Measurements from ENCODE around the gene ARG1. TPM values are rescaled to one million over a fixed set of nuclear protein-coding genes. Genes with fewer than 3 reads are reported as not detected.

Gene ARG1
- total RNA-seq, 1 experiment from 2014 or later: not detected

- BruUV-seq (replicated peaks): no TSS peak
- no peaks in the 10 kb centered on the region for H3F3A ChIP-seq (ENCODE audit: insufficient read depth, low read depth)
- CTCF ChIA-PET: interaction anchor here (1.4 kb wide), 1 partner anchor 14 kb away, joined by 3 read pairs; no protein-coding TSS in a partner anchor
- H3K27me3 ChIP-seq (ENCODE audit: insufficient read depth, low read depth): no peaks in the 10 kb centered on the region
- DNase-seq: no peak
- H3K4me2 ChIP-seq: no peak overlapping the region
- no peaks in the 10 kb centered on the region for H3K9me2 ChIP-seq (ENCODE audit: insufficient read depth)
- no peaks in the 10 kb centered on the region for H3K4me1 ChIP-seq (replicated peaks; ENCODE audit: insufficient read depth)
- peaks cover 66% of the 10 kb centered on the region for H3K36me3 ChIP-seq (ENCODE audit: low read depth)
- no peaks in the 10 kb centered on the region; the same call in 1 of the 2 replicates for H4K20me1 ChIP-seq (ENCODE audit: insufficient read depth)
- H3K4me3 ChIP-seq: no peak overlapping the region
- no peak overlapping the region for H2AFZ ChIP-seq
- no peak for TF ChIP-seq EZH2 (IDR thresholded peaks at IDR 0.05; ENCODE audit: low read depth)
- TF ChIP-seq, protein P1, sequence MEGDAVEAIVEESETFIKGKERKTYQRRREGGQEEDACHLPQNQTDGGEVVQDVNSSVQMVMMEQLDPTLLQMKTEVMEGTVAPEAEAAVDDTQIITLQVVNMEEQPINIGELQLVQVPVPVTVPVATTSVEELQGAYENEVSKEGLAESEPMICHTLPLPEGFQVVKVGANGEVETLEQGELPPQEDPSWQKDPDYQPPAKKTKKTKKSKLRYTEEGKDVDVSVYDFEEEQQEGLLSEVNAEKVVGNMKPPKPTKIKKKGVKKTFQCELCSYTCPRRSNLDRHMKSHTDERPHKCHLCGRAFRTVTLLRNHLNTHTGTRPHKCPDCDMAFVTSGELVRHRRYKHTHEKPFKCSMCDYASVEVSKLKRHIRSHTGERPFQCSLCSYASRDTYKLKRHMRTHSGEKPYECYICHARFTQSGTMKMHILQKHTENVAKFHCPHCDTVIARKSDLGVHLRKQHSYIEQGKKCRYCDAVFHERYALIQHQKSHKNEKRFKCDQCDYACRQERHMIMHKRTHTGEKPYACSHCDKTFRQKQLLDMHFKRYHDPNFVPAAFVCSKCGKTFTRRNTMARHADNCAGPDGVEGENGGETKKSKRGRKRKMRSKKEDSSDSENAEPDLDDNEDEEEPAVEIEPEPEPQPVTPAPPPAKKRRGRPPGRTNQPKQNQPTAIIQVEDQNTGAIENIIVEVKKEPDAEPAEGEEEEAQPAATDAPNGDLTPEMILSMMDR (conservative IDR thresholded peaks at IDR 0.05): no peak
- POLR2A ChIA-PET (ENCODE audit: unreplicated experiment): no interaction called here
- no peaks in the 10 kb centered on the region for H3K9me3 ChIP-seq (ENCODE audit: insufficient read depth, low read depth)
- H3K79me2 ChIP-seq (ENCODE audit: low read depth): no peaks in the 10 kb centered on the region
- no peak overlapping the region for H3K27ac ChIP-seq
- intact Hi-C loops (cut with micrococcal nuclease; ENCODE audit: unreplicated experiment): no loop called here
Observed at GRCh38 chr6:131613296-131613925, 40.4 kb downstream of the ARG1 start.

DNA sequence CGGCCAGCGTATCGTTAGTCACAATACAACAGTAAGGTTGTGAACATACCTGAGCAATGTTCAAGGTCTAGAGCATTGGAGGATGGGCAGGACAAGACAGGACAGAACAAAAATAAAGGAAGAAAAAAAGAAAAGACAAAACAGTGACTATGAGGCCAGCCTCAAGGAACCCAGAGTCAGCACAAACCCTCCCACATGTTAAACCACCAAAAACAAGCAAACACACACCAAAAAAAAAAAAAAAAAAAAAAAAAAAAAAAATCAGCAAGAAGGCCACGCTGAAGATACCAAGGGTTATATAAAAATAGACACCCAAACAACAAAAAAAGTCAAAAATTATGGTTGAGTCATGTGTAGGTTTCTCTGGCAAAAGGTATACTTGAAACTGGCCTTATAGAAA is 42.2 kb downstream of the ARG1 start:
- BruUV-seq (replicated peaks): no TSS peak
- CTCF ChIA-PET: no interaction called here
- peaks cover 75% of the 10 kb centered on the region for H3K36me3 ChIP-seq (ENCODE audit: low read depth)

DNA sequence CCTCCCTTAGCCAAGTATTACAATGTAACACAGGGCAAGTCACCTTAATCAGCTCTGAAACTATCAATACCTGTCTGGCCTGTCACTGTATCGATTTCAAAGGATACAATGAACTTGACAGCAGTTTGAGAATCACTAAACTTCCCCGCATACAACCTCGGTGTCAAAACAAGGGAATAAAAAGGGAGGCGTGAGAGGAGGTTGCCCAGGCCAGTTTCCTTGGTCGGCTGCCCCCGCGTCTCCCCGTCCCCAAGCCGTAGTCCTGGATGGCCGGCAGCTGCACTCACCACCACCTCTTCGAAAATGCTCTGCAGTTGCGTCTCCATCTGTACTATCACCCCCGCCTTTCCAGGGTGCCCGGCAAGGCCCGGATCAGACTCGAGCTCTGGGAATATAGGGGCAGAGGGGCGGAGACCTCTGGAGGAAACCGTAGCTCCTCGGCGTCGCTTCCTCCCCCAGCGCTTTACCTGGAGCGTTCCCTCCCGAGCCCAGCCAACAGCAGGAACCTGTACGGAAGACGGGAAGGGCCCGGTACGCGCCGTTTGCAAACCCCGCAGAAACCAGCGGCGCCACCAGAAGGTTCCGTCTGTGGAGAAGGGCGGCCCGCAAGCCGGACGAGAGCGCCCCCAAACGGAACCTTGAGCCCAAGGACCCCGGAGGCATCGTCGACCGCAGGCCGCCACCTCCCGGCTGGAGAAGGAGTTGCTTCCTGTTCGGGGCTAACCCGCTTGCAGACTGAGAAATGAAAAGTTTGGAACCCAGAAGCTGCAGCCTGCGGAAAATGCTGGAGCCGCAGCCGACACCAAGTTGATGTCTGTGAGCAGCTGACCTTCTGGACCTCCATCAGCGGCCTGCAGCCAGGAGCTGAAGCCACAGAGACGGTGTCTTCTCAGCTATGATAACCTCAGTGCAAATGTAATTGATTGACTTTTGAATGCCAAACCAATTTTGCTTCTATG is 55.0 kb downstream of the ARG1 start, which contains the start of gene MED23:
MED23 (minus strand) TSS at position 519 of the 959 bp plus-strand sequence; CDS start at position 326, 193 bp downstream.
- H3K9me3 ChIP-seq (ENCODE audit: insufficient read depth, low read depth): no peaks in the 10 kb centered on the region
- TF ChIP-seq EZH2 (IDR thresholded peaks at IDR 0.05; ENCODE audit: low read depth): no peak
- TF ChIP-seq, protein P1 (conservative IDR thresholded peaks at IDR 0.05): peak; percentile 94
- peak within 1 kb of the TSS; percentile 79 for H3K27ac ChIP-seq
- H3K27me3 ChIP-seq (ENCODE audit: insufficient read depth, low read depth): no peaks in the 10 kb centered on the region
- H3K9me2 ChIP-seq (ENCODE audit: insufficient read depth): no peaks in the 10 kb centered on the region
- peak within 1 kb of the TSS; percentile 93 for H2AFZ ChIP-seq
- peaks cover 16% of the 10 kb centered on the region for H3K79me2 ChIP-seq (ENCODE audit: low read depth)
- H4K20me1 ChIP-seq (ENCODE audit: insufficient read depth): no peaks in the 10 kb centered on the region
- POLR2A ChIA-PET (ENCODE audit: unreplicated experiment): interaction anchor here (0.5 to 0.6 kb wide), 3 partner anchors 66 to 1320 kb away, joined by 3 to 4 read pairs (median 4); no protein-coding TSS in a partner anchor
- TSS peak; percentile 48 for BruUV-seq (replicated peaks)
- peak; percentile 92 to 97 for DNase-seq
- intact Hi-C loops (cut with micrococcal nuclease; ENCODE audit: unreplicated experiment): no loop called here
- peaks cover 17% of the 10 kb centered on the region; the same call in 1 of the 2 replicates for H3K36me3 ChIP-seq (ENCODE audit: low read depth)
- peak within 1 kb of the TSS; percentile 91 for H3K4me2 ChIP-seq
- CTCF ChIA-PET: interaction anchor here (0.5 to 1.3 kb wide), 10 partner anchors 11 to 1749 kb away, joined by 3 to 8 read pairs (median 4); no protein-coding TSS in a partner anchor
- peaks cover 9% of the 10 kb centered on the region; the same call in 1 of the 2 replicates for H3F3A ChIP-seq (ENCODE audit: insufficient read depth, low read depth)
- H3K4me3 ChIP-seq: peak within 1 kb of the TSS; percentile 73
- H3K4me1 ChIP-seq (replicated peaks; ENCODE audit: insufficient read depth): peaks cover 28% of the 10 kb centered on the region

More for the DNA sequence above, 42.2 kb downstream of the ARG1 start:
- Histone ChIP-seq H4K20me1 (ENCODE audit: insufficient read depth) (no peaks in the 10 kb centered on the region; the same call in 1 of the 2 replicates), H3K4me1 (replicated peaks; ENCODE audit: insufficient read depth) (no peaks in the 10 kb centered on the region), H3K9me2 (ENCODE audit: insufficient read depth) (no peaks in the 10 kb centered on the region), H3K79me2 (ENCODE audit: low read depth) (no peaks in the 10 kb centered on the region), H3K9me3 (ENCODE audit: insufficient read depth, low read depth) (no peaks in the 10 kb centered on the region), H3K27me3 (ENCODE audit: insufficient read depth, low read depth) (no peaks in the 10 kb centered on the region), H3K4me2 (no peak overlapping the region), H3K27ac (no peak overlapping the region), H3K4me3 (no peak overlapping the region), H3F3A (ENCODE audit: insufficient read depth, low read depth) (no peaks in the 10 kb centered on the region), H2AFZ (no peak overlapping the region)
- intact Hi-C loops (cut with micrococcal nuclease; ENCODE audit: unreplicated experiment): no loop called here
- POLR2A ChIA-PET (ENCODE audit: unreplicated experiment): no interaction called here
- TF ChIP-seq EZH2 (IDR thresholded peaks at IDR 0.05; ENCODE audit: low read depth): no peak
- TF ChIP-seq, protein P1 (conservative IDR thresholded peaks at IDR 0.05): no peak
- no peak for DNase-seq
